OCI-LY1 (cell line): ENCODE data around the gene XYLB.

Experiments
- H2AFZ ChIP-seq: fragments of 200-600 bp; sonication (generic), shearing (Covaris generic); 2 replicates; pipeline ENCODE4 v1.6.0; 2014; ENCODE audit warnings: antibody characterized with exemption, mild to moderate bottlenecking, low read length
- H3F3A ChIP-seq: fragments of 200-600 bp; sonication (generic), shearing (Covaris generic); 2 replicates; pipeline ENCODE4 v1.6.0; 2014; ENCODE audit warnings: mild to moderate bottlenecking, antibody characterized with exemption, low read length, moderate library complexity; ENCODE audit not compliant: insufficient read depth
- H3K27ac ChIP-seq: fragments of 200-600 bp; sonication (generic); 2 replicates; pipeline ENCODE4 v1.5.1; 2014; ENCODE audit warnings: low read length, mixed run types, mild to moderate bottlenecking, low read depth; ENCODE audit not compliant: poor library complexity, severe bottlenecking
- H3K27me3 ChIP-seq: fragments of 200-600 bp; sonication (generic); 2 replicates; pipeline ENCODE4 v1.6.0; 2014; ENCODE audit warnings: antibody characterized with exemption, mild to moderate bottlenecking, low read length, moderate library complexity; ENCODE audit not compliant: insufficient read depth
- H3K36me3 ChIP-seq: fragments of 200-600 bp; sonication (generic); 2 replicates; pipeline ENCODE4 v1.6.1; 2014; ENCODE audit warnings: mild to moderate bottlenecking, antibody characterized with exemption, low read length, moderate library complexity, mixed read lengths; ENCODE audit not compliant: insufficient read depth
- H3K4me1 ChIP-seq: fragments of 200-600 bp; sonication (generic); 2 replicates; pipeline ENCODE4 v1.5.1; 2014; ENCODE audit warnings: mild to moderate bottlenecking, low read length, moderate library complexity; ENCODE audit not compliant: insufficient read depth, severe bottlenecking
- H3K4me2 ChIP-seq: fragments of 200-600 bp; sonication (generic), shearing (Covaris generic); 2 replicates; pipeline ENCODE4 v1.6.1; 2014; ENCODE audit warnings: low read length
- H3K4me3 ChIP-seq: fragments of 200-600 bp; sonication (generic); 2 replicates; pipeline ENCODE4 v1.5.1; 2014; ENCODE audit warnings: low read length, low read depth, mild to moderate bottlenecking, mixed read lengths; ENCODE audit not compliant: poor library complexity, severe bottlenecking
- H3K79me2 ChIP-seq: fragments of 200-600 bp; shearing (Covaris generic); 2 replicates; pipeline ENCODE4 v1.6.1; 2016; ENCODE audit warnings: mixed run types, low read length, mixed read lengths; ENCODE audit not compliant: insufficient read depth
- H3K9ac ChIP-seq: fragments of 200-600 bp; sonication (generic), shearing (Covaris generic); 2 replicates; pipeline ENCODE4 v1.6.1; 2014; ENCODE audit warnings: mild to moderate bottlenecking, low read length, mixed read lengths
- H3K9me2 ChIP-seq: fragments of 200-600 bp; sonication (generic), shearing (Covaris generic); 2 replicates; pipeline ENCODE4 v1.6.1; 2014; ENCODE audit warnings: low read depth, mild to moderate bottlenecking, low read length, mixed read lengths
- H3K9me3 ChIP-seq: fragments of 200-600 bp; shearing (Covaris generic); 2 replicates; pipeline ENCODE4 v1.6.1; 2014; ENCODE audit warnings: low read length, mixed read lengths
- H4K20me1 ChIP-seq: fragments of 200-600 bp; sonication (generic), shearing (Covaris generic); 2 replicates; pipeline ENCODE4 v1.6.0; 2016; ENCODE audit warnings: mild to moderate bottlenecking, low read length; ENCODE audit not compliant: insufficient read depth
- CTCF ChIP-seq: fragments of 200-600 bp; sonication (generic), shearing (Covaris generic); IDR thresholded peaks from 2 replicates; pipeline ENCODE4 v1.5.1; 2017; ENCODE audit warnings: mild to moderate bottlenecking, antibody characterized with exemption, low read length, moderate library complexity, mixed read lengths
- EZH2 ChIP-seq: fragments of 200-600 bp; sonication (generic), shearing (Covaris generic); IDR thresholded peaks from 2 replicates; pipeline ENCODE4 v1.8.0; 2017; ENCODE audit warnings: borderline replicate concordance, mixed run types, mild to moderate bottlenecking, antibody characterized with exemption, low read length, moderate library complexity, mixed read lengths

Gene XYLB

GRCh38 chr3:38383156-38383875, 36.7 kb downstream of the XYLB start:
- Histone ChIP-seq H3K27ac (no peak overlapping the region), H3K9ac (no peak overlapping the region), H3K4me2 (no peak overlapping the region), H3K4me3 (no peak overlapping the region), H2AFZ (no peak overlapping the region), H3K9me3 (no peaks in the 10 kb centered on the region), H3K79me2 (no peaks in the 10 kb centered on the region), H3K9me2 (no peaks in the 10 kb centered on the region), H3K27me3 (no peaks in the 10 kb centered on the region), H3K36me3 (peaks cover 44% of the 10 kb centered on the region), H4K20me1 (no peaks in the 10 kb centered on the region), H3K4me1 (no peaks in the 10 kb centered on the region), H3F3A (no peaks in the 10 kb centered on the region)
- TF ChIP-seq CTCF (no peak), EZH2 (no peak)

- H3K4me2 ChIP-seq: no peak overlapping the region
- H3K27ac ChIP-seq: no peak overlapping the region
- no peaks in the 10 kb centered on the region for H3K9me3 ChIP-seq
- peaks cover 24% of the 10 kb centered on the region; the same call in 1 of the 2 replicates for H3K36me3 ChIP-seq
- no peaks in the 10 kb centered on the region for H3K27me3 ChIP-seq
- TF ChIP-seq EZH2: no peak
- TF ChIP-seq CTCF: no peak
- H3K79me2 ChIP-seq: no peaks in the 10 kb centered on the region
- no peak overlapping the region for H2AFZ ChIP-seq
- no peaks in the 10 kb centered on the region for H4K20me1 ChIP-seq
- no peak overlapping the region for H3K9ac ChIP-seq
- no peaks in the 10 kb centered on the region for H3K4me1 ChIP-seq
- H3F3A ChIP-seq: no peaks in the 10 kb centered on the region
- H3K9me2 ChIP-seq: no peaks in the 10 kb centered on the region
- H3K4me3 ChIP-seq: no peak overlapping the region
Measured at GRCh38 chr3:38386992-38387750, 40.6 kb downstream of the XYLB start.

GRCh38 chr3:38387862-38388261, 41.3 kb downstream of the XYLB start:
- H3K79me2 ChIP-seq: no peaks in the 10 kb centered on the region
- no peak overlapping the region for H3K9ac ChIP-seq
- no peak overlapping the region for H2AFZ ChIP-seq
- no peaks in the 10 kb centered on the region for H3K4me1 ChIP-seq
- H3K4me3 ChIP-seq: no peak overlapping the region
- H3K9me2 ChIP-seq: no peaks in the 10 kb centered on the region
- no peaks in the 10 kb centered on the region for H3K27me3 ChIP-seq
- no peaks in the 10 kb centered on the region for H4K20me1 ChIP-seq
- H3F3A ChIP-seq: no peaks in the 10 kb centered on the region
- no peak overlapping the region for H3K27ac ChIP-seq
- TF ChIP-seq EZH2 (no peak), CTCF (no peak)
- H3K36me3 ChIP-seq: peaks cover 30% of the 10 kb centered on the region
- no peak overlapping the region for H3K4me2 ChIP-seq
- no peaks in the 10 kb centered on the region for H3K9me3 ChIP-seq
